G401 (cell line): ENCODE data around the gene C5orf15. TPM values are rescaled to one million over a fixed set of nuclear protein-coding genes. Genes with fewer than 3 reads are reported as not detected.

Experiments
- DNase-seq: peaks from one replicate; pipeline ENCODE4 v3.0.0-alpha.2; 2015; ENCODE audit warnings: low spot score
- in situ Hi-C: cut with HindIII; loops from 2 replicates; pipeline ENCODE4 v1.10.0; 2016; ENCODE audit warnings: low sequenced_read_pairs, mixed read lengths
- total RNA-seq: library from RNA; depleted of rRNA; stranded (reverse); fragments of >200 nt; shearing (Covaris generic); gene quantifications from 2 replicates; pipeline ENCODE4 v1.2.3, GENCODE V29; 2014

C5orf15 gene
- total RNA-seq, 1 experiment from 2014 or later, result 90.7 TPM

DNA sequence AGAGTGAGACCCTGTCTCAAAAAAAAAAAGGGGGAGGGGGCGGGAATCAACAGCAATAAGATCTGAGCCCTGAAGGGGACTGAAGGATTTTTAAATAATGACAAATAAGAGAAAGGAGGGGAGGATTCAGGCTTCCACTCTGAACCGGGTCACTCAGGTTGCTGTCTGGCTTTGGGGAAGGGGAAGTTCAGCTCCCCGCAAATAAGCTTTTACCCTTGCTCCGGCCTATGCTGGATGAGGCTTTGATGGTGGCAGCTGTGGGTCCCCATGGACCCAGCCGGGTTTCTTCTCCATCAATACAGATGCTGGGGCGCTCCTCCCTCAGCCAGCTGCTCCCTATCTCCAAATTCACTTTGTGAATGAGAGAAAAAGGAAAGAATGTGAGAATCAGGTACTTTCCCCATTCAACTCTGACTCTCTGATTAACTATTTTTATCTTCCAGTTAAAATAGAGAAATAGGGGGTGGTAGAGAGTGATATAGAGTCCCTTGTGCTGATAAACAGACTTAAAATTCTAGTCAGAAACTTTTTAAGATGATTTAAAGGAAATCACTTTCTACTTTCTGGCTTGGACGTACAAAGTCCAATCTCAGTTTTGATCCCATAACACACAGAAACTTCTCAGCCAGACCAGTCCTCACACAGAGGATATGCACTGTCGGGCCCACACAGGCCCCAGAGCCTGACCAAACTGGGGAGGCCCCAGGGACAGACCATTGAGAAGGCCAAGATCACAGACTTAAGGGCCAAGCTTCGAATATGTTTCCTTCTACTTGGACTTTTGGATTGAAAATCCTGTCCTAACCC lies 39.6 kb downstream of the C5orf15 start:
- in situ Hi-C loops, result no loop called here
- DNase-seq, result no peak

DNA sequence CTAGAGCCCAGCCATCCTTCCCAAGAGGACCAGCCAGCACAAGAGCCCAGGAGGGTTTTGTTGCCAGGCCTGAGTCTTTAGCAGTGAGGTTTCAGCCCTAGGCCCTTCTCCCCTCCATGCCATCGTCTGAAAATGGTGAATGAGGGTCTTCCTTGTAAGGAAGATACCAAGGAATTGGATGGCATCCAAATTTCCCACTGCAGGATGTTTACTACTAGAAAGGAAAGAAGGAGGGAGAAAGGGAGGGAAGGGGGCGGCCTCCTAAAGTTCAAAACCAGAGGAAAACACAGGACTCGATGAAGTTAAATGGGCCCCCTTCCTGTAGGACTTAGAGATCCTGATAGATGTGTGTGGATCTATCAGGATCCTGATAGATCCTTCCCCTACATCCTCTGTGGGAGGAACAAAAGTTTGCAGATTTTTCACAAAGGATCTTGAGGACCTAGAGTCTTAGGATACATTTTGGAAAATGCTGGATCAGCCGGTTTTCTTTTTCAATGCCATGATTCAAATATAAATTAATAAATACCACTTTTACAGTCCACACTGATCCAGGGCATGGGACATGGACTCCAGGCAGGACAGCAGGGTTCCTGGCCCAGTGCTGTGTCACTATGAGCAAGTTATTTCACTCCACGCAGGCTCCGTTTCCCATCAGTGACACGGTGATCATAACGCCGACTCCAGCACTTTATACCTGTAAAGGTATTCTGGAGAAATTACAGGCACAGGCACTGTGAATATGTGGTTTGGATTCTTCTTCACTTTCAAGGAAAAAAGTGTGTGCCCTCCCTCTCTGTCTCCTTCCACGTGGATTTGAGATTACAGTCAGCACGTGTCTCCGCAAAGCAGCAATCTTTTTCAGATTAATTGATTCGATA lies 40.9 kb downstream of the C5orf15 start:
- in situ Hi-C loops, result no loop called here
- DNase-seq, result no peak

DNA sequence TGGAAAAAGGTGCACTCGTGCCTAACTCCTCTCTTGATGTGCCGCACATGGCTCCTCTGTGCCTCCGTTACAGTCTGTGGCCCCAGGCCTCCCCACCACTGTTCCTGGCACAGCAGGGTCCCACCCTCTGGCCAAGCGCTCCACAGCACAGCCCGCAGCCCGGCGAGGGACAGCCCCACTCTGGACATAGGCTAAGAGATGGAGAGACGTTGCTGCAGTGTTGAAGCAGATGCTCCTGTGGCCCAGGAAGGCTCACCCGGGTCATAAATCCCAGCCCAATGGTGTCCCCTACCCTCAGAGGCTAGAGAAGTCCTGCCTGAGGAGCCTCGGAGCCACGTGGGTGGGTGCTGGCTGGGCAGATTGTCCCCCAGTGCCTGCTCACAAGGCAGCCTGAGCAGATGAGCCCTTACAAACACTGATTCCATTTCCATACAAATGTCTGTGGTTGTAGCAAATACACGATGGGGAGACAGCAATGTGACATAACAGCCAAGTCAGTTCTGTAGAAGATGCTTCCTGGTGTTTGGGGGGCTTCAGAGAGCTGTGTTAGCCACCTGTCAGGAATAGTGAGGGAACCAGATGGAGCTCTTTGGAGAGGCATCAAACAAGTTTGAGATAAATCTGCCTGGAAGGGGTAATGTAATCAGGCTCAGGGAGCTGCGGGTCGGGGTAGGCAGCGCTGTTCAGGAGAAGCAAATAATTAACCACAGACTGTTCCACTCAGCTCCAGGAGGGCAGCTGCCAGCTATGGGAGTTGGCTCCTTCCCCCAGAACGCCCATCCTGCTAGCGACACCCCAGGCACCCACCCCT lies 41.7 kb downstream of the C5orf15 start:
- in situ Hi-C loops, result no loop called here
- DNase-seq, result no peak

DNA sequence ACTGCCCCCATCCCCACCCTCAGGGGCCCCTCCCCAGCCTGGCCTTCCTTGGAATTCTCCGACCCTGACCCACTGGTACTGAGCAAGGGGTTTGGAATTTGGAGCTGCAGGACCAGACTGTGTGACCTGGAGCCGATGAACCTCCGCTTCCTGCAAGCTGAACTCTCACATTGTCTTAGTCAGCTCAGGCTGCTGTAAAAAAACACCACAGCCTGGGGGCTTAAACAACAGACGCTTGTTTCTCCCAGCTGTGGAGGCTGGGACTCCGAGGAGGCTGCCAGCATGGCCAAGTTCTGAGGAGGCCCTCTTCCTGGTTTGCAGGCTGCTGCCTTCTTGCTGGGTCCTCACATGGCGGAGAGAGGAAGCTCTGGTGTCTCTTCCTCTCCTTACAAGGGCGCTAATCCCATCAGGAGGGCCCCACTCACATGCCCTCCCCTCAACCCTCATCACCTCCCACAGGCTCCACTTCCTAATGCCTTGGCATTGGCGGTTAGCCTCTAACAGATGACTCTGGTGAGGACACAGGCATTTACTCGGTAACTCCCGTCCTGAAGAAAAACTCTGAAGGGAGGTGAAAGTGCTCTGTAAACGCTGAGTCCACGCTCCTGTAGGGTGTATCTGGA lies 42.4 kb downstream of the C5orf15 start:
- in situ Hi-C loops, result no loop called here

DNA sequence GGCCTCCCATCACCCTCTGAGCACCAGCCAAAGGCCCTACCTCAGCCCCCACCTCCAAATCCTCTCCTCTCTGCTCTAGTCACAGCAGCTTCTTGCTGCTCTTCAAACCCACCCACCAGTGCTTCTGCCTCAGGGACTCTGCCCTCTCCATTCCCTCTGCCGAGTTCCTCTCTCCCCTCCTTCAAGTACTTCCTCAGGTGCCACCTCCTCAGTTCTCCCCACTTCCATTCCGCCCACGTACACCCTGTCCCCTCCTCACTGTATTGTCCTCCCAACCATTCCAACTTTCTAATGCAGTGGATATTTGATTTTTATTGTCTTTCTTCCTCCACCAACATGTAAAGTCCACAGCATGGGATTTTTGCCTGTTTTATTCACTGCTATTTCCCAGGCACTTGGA lies 43.2 kb downstream of the C5orf15 start:
- in situ Hi-C loops, result no loop called here
- no peak for DNase-seq

More for the DNA sequence above, 42.4 kb downstream of the C5orf15 start:
- no peak for DNase-seq

DNA sequence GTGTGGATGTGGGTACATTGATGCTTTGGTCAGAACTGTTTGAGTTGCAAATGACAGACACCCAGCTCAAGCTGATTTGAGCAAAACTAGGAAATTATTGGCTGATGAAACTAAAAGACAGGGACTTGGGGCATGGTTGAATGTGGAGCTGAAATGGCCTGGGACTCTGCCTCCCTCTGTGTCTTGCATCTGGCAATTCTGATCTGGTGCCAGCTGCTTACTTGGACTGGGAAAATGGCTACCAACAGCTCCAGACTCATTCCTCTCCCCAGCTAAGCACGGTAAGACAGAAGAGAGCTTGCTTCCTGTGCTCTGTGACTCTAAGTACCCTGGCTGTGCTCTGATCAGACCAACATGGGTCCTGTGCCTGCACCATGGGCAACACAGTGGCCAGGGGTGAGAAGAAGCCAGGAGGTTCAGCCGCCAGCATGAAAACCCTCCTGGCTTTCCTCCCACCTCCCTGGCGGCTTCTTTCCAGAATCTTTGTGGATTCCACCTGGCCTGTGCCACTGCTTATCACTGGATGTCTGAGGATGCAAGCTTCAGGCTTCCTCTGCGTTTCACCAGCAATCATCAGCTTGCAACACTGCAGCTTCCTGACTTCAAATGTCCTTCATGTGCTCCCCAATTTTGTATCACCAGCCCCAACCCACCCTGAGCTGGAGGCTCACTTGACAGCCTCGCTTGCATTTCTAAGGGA lies 44.1 kb downstream of the C5orf15 start:
- DNase-seq, result peak; percentile 85
- in situ Hi-C loops, result no loop called here

DNA sequence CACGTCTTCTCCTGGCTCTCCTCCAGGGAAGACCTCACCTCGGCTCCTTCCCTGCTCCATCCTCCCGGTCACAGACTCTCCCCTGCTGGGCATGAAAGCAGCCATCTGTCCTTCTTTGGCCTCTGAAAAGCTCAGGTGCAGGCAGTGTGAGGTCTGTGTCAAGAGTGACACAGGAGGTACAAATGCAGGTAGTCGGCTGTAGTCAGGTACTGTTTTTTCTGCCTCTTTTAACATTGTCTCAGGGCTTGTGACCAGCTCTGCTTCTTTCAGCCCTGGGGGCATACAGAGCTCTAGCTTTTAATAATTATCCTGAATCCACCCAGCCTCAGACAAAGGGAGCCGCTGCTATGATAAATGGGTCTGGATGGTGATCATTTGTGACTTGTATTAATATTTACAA lies 46.4 kb downstream of the C5orf15 start:
- DNase-seq, result peak; percentile 91
- in situ Hi-C loops, result no loop called here

DNA sequence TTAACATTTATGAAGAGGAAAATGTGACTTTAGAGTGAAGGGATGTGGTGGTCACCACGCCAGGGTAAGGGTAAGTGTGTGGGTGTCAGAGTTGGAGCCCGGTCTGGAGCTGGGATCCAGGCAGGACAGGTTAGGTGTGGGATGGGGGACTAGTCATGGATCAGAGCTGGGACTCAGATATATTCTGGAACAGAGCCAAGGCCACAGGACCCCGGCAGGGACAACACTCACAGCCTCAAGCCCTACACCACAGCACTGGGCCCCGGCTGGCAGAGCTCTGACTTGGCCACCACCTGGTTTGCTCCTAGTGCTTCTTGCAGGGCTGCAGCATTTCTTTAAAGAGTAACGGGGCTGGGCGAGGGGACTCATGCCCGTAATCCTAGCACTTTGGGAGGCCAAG lies 47.4 kb downstream of the C5orf15 start:
- DNase-seq, result no peak
- in situ Hi-C loops, result no loop called here

DNA sequence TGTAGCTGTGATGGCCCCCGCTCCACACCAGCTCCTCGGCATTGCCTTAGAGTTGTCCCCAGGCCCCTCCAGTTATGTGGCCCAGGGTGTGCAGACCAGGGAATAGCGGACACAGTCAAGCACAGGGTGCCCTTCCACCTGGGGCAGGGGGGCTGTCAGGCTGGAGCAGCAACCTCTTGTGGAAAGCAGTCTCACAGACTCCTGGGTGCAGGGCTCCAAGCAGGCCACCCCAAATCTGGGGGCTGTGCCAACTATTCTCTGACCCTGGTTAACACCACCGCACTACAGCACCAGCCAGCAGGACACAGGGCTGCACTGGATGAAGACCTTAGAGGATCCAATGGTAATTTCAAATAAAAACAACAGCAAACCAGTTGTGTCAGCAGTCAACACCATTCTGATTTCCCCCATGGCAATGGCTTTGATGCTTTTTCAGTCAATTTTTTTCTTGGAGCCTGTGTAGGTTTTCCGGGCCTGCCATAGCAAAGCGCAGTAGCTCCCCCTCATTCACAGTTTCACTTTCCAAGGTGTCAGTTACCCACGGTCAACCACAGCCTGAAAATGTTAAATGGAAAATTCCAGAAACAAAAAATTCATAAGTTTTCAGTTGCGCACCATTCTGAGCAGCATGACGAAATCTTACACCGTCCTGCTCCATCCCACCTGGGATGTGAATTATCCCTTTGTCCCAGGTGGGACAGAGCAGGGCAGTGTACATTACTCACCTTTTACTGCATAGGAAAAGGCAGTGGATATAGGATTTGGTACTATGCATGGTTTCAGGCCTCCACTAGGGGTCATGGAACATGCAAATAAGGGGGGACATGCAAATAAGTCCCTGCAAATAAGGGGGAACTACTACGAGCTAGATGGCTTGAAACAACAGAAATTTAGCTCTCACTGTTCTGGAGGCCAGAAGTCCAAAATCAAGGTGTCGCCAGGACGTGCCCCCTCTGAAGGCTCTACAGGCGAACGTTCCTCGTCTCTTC lies 49.0 kb downstream of the C5orf15 start:
- in situ Hi-C loops, result no loop called here
- DNase-seq, result no peak

DNA sequence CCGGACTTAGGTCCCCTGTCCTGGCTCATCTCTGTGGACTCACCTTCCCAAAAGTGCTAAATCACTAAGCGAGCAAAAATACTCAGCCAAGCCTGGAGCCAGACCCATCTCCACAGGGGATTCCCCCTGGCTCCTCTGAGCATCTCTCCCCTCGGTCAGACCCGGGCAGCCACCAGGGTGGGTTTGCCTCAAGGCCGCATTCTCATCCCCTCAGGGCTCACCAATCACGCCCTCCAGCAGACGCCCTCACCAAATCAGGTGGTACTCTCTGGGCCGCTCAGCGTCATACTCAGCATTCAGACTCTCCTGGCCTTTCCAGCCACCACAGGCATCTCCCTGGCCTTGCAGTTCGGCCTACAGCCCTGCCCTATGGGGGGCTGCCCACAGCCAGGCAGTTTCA lies 49.7 kb downstream of the C5orf15 start:
- in situ Hi-C loops, result no loop called here

DNA sequence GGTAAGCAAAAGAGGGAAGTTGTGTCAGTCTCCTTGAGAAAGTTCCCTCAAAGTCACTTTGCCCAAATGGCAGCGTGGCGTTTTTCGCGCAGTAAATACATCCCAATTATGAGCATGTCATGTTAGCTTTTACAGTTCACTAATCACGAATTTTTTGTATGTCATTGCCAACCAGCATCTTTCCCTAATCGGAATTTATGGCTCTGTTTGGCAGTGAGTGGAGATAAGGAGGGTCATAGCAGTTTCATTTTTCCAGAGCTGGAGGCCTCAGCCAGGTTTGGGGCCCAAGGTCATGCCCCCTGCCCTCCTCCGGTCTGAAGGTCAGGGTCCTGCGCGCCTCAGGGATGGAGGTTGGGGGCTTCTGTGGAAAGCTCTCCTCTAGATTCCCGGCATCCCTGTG lies 50.1 kb downstream of the C5orf15 start:
- in situ Hi-C loops, result no loop called here
- DNase-seq, result no peak

More for the DNA sequence above, 49.7 kb downstream of the C5orf15 start:
- no peak for DNase-seq

DNA sequence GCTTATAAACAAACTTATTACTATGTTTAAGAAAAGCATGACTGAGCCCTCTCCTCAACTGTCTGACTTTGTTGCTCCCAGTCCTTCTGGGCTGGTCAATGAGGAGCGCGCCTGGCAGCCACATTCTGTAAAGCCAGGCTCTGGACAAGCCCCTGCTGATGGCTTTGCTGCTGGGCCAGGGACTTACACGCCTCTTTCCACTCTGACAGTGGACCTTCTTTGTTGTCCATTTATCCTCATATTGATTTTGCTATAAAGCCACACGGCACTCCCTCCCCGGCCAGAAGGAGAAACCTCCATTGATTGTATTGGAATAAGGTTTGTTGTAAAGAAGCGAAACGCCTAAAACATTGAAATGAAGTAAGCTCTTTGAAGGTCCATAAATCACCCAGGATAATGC lies 50.6 kb downstream of the C5orf15 start:
- in situ Hi-C loops, result no loop called here
- DNase-seq, result no peak

DNA sequence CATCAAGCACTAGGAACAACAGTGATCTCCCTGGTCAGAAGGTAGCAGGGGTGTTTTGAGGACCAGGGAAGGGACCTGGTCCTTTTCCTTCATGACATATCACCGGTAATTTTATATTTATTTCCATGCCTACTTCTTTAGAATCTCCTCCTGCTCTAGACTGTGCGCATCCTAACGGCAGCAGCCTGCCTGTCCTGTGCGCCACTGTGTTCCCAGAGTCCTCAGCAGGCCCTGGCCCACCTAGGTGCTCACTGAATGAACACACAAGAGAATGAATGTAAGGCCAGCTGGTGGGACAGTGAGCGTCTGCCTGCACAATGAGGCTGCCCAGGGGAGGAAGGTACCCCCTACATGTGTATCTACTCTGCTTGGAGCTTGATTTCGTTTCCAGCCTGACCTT lies 51.5 kb downstream of the C5orf15 start:
- in situ Hi-C loops, result no loop called here
- no peak for DNase-seq

DNA sequence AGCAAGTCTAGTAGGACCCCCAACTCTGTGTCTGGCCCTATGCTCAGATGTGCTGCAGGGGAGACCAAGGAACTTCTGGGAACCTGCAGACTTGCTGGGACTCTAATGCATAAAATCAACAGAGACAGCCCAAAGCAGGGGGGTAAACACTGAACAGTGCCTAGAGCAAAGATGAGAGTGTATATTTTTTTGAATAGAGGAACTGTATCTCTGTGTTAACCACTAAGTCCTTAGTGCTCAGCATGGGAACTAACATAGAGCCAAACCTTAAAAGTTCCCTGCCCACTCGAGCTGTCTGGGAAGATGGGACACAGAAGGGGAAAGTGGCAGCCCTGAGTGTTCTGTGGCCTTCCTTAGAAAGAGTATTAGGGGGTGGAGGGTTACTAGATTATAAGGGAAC lies 51.9 kb downstream of the C5orf15 start:
- in situ Hi-C loops, result no loop called here
- DNase-seq, result no peak

DNA sequence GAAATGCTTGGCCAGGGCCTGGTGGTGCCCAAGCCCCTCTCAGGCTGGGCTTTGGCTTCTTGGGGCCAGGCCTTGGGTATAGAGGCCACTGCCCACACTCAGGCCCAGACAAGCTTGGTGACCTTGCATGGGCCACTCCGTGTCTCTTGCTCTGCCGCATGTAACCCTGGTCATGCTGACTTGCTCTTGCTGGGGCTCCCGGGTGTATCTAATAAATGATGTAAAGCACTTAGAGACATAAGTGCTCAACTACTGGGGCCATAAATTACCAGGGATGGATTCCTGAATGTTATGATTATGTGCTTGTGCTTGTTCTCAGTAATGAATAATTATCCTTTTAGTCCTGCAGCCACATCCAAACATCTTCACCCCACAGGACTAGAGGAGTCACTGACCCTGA lies 54.0 kb downstream of the C5orf15 start:
- in situ Hi-C loops, result no loop called here

DNA sequence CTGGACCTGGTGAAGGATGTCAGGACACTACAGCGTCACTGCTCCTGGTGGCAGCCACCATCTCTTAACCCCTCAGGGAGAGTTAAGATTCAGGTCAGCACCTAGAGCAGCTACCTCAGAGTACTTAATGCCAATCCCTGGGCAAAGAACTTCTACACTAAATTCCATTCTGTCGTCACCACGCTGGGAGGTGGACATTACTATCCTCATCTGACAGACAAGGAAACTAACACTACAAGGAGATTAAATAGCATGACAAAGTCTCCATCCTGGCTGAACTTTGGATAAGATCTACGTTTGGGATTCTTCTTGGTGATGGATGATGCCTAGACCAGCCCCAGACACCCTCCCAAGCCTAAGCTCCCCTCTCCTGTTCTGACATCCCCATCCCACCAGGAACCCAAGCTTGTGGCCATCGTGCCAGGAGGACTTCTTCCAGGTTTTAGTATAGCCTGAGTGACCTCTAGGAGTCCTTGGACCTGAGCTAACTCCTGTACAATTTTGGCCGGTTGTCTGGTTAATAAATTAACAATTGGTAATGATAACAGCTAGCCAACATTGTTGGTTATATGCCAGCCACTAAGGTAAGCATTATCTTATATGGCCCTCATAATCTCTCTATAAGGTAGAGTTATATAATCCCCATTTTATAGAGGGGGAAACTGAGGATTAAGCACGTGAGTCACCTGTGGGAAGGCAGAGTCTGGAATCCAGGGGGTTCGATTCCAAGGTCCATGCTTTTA lies 54.8 kb downstream of the C5orf15 start:
- no peak for DNase-seq
- in situ Hi-C loops, result no loop called here

More for the DNA sequence above, 54.0 kb downstream of the C5orf15 start:
- DNase-seq, result no peak

DNA sequence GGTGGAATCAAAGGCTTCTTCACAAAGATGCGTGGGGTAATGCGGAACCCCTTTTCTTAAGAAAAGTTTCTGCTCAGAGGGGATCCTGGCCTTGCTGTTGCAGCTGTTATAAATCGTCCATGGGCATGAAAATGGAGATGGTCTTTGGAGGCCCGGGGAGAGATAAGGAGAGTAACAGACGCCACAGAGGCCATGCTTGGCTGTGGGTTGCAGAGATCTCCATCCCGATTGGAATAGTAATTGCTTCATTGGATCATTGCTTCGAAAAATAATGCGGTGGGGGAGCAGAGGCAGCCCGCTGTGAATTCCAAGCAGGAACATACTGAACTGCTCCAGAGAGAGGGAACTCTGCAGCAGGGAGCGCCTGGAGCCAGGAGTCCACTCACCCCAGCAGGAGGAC lies 55.5 kb downstream of the C5orf15 start:
- no peak for DNase-seq
- in situ Hi-C loops, result no loop called here
